Activated CD4-positive, alpha-beta T cell treated with anti-CD3 and anti-CD28 coated beads for 1 hour (primary cell): ENCODE measurements around the gene GARIN5A.
"Not testable (repeated sequence)": the region's sequence is repeated elsewhere in the genome, so short reads cannot be mapped to it uniquely, and the experiment has no call there.

Source experiments
- DNase-seq: peaks from one replicate; pipeline ENCODE4 v3.0.0-alpha.2; 2020

The GARIN5A gene

DNA sequence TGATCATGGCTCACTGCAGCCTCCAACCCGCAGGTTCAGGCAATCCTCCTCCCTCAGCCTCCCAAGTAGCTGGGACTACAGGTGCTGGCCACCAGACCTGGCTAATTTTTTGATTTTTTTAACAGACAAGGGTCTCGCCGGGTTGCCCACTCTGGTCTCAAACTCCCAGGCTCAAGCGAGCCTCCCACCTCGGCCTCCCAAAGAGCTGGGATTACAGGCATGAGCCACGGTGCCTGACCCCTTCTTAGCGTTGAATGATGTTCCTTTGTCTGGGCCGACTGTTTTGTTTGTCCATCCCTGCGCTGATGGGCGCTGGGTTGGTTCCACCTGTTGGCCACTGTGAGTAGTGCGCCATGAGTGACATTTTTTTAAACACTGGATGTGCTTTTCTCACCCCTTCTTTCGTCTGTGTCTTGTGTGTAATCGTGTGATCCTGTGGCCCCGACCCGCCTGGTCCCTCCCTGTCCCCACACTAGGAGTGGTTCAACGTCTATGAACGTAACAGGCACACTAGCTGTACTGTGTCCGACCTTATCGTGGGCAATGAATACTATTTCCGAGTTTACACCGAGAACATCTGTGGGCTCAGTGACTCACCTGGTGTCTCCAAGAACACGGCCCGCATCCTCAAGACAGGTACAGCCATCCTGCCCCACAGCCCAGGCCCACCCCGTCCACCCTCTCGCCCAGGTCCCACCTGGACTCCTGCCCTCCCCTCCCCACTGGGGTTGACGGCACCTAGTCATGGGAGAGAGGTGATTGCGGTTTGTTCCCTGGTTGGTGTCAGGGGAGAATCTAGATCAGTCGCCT, 15.4 kb downstream of the GARIN5A start:
- DNase-seq: peak; percentile 30

DNA sequence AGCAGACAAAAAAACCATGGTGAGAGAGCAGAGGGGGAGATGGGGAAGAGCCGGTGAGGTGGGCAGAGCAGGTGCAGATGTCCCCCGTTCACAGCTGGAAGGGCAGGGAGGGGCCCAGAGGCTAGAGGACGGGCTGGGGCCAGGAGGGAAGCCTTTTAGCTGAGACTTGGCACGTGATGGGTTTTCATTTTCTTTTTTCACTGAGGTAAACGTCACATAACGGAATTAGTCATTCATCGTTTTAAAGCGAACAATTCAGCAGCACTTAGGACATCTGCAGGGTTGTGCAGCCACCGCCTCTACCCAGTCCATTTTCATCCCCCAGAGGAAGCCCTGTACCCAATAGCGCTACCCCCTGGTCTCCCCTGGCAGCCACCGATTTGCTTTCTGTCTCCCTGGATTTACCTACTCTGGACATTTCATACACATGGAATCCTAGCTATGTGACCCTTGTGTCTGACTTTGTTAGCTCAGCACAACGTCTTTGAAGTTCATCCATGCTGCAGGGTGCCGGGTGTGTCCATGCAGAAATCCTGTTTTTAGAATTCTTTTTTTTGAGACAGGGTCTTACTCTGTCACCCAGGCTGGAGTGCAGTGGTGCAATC, 16.4 kb downstream of the GARIN5A start:
- no peak for DNase-seq

DNA sequence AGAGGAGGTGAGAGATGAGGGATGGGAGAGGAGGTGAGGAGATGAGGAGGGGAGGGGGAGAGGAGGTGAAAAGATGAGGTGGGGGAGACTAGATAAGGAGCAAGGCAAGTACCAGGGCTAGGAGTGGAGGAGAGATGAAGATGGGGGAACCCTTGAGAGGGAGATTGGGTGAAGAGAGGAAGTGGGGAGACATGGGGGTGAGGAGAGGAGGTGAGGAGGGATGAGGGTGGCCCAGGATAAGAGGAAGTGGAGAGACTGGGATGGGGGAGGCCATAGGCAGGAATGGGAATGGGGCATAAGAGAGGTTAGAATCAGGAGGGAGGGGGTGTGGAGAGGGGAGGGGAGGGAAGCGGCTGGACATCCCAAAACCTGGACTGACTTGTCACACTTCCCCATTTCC, 17.0 kb downstream of the GARIN5A start:
- no peak for DNase-seq

DNA sequence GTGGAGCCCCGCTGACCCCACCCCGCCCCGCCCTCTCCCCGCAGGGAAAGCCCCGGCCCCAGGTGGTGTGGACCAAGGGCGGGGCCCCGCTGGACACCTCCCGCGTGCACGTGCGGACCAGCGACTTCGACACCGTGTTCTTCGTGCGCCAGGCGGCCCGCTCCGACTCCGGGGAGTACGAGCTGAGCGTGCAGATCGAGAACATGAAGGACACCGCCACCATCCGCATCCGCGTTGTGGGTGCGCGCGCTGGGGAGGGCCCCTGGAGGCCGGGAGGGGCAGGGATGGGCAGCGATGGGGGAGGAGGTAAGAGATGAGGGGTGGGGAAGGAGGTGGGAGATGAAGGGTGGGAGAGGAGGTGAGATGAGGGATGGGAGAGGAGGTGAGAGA, 17.6 kb downstream of the GARIN5A start:
- DNase-seq: no peak

DNA sequence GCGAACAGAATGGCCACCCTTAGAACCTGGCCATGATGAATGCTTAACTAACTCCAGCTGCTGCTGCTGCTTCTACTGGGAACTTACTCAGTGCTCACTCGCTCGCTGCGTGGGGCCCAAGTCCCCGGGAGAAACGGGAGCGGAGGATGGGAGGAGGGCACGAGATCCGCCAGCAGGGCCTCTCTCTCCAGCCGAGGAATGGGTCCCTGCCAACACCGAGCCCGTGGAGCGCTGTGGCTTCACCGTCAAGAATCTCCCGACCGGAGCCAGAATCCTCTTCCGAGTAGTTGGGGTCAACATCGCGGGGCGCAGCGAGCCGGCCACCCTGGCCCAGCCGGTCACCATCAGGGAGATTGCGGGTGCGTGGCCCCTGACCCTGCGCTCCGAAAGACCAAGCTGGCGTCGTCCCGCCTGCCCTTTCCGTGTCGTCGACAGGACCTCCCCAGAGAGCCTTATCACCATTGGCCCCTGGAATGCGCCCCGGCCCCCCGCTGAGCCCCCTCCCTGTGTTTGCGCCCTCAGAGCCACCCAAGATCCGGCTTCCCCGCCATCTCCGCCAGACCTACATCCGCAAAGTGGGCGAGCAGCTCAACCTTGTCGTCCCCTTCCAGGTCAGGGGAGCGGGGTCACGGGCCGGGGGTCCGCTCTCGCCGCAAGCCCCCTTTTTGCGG, 18.1 kb downstream of the GARIN5A start:
- DNase-seq: no peak

DNA sequence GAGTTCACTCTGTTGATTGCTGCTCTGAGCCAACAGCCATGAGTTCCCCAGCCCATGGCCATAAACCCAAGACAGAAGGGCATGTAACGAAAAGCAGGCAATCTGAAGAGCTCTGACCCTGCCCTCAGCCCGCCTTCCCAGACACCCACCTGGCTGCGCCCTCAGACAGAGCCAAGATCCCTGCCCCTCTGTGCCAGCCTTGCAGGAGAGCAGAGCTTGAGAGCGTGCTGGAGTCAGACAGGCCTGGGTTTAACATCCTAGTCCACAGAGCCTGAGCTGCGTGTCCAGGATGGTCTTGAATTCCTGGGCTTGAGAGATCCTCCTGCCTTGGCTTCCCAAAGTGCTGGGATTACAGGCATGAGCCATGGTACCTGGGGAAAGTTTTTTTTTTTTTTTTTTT, 19.3 kb downstream of the GARIN5A start:
- no peak for DNase-seq

DNA sequence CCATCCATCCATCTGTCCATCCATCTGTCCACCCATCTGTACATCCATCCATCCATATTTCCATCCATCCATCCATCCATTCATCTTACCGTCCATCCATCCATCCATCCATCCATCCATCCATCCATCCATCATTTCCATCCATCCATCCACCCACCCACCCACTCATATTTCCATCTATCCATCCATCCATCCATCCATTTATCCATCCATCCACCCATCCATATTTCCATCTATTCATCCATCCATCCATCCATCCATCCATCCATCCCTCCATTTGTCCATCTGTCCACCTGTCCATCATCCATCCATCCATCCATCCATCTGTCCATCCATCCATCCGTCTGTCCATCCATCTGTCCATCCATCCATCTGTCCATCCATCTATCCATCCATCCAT, 20.7 kb downstream of the GARIN5A start:
- no peak for DNase-seq

DNA sequence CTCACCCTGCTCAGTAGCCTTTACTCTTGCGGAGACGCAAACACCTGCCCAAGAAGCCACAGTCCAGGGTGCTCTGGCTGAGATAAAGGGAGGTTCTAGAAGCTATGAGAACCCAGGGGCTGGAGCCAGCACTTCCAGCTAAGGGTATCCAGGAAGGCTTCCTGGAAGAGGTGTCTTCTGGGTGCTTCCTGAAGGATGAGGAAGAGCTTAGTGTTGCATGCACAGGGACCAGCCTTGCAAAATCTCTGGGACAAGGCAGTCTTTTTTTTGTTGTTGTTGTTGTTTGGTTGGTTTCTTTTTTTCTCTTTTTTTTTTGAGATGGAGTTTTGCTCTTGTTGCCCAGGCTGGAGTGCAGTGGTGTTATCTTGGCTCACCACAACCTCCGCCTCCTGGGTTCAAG, 23.4 kb downstream of the GARIN5A start:
- DNase-seq: no peak

DNA sequence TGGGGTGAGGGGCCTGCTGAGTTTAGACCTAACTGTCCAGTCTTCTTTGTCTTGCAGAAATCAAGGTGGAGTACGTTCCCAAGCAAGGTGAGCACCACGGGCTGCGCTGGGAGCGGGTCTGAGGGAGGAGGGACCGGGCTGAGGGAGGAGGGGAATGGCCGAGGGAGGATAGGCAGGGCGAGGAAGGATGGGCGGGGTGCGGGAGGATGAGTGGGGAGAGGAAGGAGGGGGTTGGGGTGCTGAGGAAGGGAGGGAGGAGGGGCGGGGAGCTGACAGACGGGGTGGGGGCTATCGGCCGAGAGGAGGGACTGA, 25.5 kb downstream of the GARIN5A start:
- no peak for DNase-seq

DNA sequence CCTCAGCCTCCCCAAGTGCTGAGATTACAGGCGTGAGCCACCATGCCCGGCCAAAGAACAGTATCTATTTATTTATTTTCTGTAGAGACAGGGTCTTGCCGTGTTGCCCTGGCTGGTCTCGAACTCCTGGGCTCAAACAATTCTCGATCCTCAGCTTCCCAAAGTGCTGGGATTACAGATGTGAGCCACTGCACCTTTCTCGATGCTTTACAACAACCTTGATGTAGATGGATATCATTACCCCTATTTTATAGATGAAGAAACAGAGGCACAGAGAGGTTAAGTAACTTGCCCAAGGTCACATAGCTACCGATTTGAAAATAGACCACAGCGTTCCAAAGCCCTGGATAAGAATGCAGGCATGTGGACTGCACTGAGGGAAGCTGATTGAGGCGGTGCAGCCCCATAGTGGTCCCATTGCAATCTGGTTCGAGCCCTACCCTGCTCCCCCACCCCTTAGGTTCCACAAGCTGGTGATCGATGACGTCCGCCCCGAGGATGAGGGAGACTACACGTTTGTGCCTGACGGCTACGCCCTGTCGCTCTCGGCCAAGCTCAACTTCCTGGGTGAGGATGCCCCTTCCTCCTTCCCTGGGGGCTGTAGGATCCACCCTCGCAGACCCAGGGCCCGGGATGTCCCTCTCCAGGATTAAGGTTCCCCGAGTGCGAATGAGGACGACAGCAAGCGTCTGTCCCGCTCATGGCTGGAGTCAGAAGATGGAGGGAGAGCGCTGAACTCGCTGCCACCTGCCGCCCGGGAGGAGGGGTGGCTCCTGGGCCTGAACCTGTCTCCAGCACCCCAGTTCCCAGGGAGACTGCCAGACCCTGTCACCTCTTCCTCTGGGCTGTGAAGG, 26.1 kb downstream of the GARIN5A start:
- DNase-seq: no peak

DNA sequence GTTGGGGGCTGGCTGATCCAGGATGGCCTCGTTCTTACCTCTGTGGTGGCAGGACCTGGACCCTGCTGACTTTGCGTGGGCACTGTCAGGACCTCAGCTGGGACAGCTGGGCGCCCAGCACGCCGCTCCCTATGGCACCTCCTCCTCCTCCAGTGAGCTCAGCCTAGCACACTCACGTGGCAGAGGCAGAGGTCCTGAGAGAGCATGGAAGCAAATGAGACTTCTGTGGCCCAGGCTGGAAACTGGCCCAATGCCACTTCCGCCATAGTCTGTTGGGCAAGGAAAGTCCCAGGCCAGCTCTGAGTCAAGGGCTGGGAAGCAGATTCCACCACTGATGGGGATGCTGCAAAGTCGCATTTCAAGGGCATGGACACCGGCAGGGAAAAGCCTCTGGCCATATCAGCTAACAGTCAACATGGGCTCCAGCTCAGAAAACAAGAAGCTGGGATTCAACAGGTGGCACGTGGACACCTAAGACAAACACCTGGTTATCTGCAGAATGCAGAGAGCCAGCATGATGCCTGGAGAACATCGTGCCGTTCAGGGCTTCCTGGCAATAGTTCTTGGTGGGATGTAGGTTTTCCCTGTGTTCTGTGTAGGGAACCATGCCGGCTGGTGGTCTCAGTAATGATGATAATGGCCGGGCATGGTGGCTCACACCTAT, 27.3 kb downstream of the GARIN5A start:
- no peak for DNase-seq

DNA sequence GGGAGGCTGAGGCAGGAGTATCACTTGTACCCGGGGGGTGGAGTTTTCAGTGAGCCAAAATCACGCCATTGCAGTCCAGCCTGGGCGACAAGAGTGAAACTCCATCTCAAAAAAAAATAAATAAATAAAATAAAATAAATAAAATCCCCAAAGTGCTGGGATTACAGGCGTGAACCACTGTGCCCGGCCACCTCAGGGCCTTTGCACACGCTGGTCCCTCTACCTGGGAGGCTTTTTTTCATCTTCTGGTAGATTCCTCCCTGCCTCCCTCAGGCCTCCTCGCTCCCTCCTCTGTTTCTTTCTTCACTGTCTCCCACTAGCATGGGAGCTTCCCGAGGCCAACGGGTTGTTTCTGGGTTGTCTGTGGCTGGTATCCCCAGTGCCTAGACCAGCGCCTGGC, 28.9 kb downstream of the GARIN5A start:
- no peak for DNase-seq

DNA sequence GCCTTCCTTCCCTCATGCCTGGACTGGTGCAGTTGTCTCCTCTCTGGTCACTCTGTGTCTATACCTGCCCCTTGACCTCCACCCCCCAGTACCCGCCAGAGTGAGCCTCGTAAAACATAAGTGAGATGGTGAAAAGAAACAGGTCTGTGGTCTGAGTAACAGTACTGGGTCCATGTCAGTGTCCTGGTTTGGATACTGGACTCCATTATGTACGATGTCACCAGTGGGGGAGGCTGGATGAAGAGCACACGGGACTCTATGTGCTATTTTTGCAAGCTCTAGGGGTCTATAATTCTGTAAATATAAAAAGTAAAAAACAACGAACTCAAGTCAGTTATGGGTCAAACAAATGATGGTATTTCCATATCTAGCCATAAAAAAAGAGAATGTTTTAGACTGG, 29.6 kb downstream of the GARIN5A start:
- no peak for DNase-seq

DNA sequence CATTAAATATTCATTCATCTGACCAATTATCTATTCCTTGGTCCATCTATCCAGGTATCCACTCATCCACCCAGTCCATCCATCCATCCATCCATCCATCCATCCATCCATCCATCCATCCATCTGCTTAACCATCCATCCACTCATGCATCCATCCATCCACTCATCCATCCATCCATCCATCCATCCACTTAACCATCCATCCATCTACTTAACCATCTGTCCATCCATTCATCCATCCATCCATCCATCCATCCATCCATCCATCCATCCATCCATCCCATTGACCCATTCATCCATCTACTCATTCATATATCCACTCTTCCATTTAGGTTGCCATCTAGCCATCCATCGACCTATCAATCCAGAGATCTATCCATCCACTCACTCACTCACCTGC, 32.6 kb downstream of the GARIN5A start:
- no peak for DNase-seq

DNA sequence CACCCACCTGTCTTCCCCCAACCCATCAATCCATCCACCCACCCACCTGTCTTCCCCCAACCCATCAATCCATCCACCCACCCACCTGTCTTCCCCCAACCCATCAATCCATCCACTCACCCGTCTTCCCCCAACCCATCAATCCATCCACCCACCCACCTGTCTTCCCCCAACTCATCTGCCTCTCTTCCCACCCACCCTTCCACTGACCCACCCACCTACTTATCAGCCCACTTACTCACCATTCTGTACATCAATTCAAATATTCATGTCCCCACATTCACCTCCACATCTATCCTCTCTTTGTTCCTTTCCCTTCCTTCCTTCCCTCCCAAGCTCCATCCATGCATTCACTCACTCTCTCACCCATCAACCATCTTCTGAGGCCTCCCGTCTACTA, 37.5 kb downstream of the GARIN5A start:
- not testable (repeated sequence) for DNase-seq

DNA sequence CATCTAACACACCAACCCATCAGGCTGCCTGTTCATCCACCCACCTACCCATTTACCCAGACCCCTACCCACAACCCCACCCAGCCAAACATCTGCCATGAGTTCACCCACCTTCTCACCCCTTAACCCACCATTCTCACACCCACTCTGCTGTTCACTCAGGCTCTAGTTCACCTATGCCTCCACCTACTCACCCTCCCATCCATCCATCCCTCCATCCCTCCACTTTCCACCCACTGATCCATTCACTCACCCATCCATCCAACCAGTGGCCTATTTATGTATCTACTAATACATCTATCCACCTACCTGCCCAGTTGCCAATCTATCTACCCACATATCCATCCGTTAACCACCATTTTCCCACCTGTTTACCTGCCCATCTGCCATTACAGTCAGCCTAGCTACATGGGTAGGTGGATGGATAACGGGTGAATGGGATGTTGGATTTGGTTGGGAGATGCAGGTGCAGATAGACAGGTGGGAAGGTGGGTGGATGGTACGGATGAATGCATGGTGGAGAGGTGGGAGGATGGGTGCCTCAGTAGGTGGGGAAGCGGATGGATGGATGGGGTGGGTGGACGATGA, 38.7 kb downstream of the GARIN5A start:
- no peak for DNase-seq

DNA sequence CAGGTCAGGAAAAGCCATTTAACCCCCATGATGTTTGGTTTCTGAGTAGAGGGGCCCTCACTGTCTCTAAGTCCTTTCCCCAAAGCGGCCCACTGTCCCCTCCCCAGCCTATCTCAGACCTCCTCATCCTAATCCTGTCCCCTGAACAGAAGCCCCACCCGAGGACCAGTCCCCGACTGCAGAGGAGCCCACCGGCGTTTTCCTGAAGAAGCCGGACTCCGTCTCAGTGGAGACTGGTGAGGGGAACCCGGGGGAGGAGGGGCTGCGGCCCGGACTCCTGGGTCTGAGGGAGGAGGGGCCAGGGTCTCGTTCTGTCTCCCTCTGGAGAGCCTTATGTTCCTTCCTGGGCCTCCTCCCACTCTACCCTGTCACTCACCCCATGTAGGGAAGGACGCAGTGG, 41.0 kb downstream of the GARIN5A start:
- no peak for DNase-seq

DNA sequence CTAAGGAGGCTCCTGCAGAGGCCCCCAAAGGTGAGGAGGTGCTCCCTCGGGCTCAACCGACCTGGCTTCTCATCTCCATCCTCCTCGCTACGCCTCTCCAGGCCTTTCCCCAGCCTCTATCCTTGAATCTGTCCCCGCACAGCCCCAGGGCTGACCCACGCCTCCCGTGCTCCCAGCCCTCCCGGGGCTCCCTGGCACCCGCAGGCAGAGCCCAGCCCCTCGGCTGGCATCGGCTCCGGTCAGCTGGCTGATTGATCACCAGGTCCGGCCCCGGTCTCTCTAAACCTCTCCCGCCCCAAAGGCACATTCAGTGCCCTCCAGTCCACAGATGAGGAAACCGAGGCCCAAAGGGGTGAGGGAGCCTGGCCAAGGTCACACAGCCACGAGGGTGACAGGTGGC, 41.4 kb downstream of the GARIN5A start:
- DNase-seq: no peak

DNA sequence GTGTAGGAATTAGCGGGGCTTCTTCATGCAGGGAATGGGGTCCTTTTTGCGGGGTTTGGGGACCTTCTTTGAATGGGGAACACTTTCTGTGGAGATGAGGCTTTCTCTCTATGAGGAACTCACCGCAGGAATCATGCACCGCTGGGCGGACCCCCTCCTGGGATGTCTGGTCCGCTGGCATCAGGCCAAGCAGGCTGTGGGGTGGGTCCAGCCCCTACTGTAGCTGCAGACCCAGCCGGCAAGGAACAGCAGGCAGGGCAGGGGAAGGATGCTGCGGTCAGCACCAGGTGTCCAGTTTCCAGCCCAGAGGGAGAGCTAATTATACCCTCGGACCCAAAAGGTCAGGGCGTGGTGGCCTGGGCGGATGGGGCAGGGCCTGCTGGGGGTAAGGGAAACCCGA, 42.1 kb downstream of the GARIN5A start:
- no peak for DNase-seq

DNA sequence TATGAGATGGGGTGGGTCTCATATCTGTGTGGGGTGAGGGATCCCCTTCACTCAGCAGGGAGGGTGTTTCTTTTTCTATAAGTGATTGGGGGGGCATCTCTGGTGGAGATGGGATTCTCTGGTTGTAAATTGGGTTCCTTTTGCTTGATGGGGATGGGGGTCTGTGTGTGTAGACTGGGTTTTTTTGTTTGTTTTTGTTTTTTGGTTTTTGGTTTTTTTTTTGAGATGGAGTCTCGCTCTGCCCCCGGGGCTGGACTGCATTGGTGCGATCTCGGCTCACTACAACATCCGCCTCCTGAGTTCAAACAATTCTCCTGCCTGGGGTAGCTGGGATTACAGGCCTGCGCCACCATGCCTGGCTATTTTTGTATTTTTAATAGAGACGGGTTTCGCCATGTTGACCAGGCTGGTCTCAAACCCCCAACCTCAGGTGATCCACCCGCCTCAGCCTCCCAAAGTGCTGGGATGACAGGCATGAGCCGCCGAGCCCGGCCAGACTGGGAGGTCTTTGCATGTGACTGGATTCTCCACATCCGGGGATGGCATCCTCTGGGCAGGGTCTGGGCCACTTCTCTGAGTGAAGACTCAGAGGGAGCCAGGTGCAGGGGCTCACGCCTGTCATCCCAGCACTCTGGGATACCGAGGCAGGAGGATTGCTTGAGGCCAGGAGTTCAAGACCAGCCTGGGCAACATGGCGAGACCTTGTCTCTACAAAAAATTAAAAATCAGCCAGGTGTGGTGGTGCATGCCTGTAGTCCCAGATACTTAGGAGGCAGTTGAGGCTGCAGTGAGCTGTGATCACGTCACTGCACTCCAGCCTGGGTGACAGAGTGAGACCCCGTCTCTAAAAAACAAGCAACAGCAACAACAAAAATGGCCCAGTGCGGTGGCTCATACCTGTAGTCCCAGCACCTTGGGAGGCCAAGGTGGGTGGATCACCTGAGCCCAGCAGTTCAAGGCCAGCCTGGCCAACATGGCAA, 43.2 kb downstream of the GARIN5A start:
- no peak for DNase-seq
